ENCODE measurements around the gene PTPRM.

DNA sequence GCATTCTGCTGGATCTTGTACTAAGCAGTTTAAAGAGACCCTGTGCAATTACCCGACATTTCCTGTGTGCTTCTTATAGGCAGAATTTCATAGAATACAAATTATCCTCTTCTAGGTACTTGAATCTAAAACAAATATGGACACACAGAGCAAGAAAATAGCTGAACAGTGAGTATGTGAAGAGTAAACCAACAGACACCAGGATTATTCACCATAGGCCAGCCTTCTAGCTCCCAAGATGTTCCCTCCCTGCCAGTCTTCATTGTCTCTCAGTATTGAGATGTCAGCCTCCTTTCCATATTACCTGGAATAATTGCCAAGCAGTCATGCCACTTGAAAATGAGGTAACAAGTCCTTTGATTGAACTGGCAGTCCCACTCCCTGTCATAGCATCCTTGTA, 187.1 kb downstream of the PTPRM start:
- TF ChIP-seq, protein P1, sequence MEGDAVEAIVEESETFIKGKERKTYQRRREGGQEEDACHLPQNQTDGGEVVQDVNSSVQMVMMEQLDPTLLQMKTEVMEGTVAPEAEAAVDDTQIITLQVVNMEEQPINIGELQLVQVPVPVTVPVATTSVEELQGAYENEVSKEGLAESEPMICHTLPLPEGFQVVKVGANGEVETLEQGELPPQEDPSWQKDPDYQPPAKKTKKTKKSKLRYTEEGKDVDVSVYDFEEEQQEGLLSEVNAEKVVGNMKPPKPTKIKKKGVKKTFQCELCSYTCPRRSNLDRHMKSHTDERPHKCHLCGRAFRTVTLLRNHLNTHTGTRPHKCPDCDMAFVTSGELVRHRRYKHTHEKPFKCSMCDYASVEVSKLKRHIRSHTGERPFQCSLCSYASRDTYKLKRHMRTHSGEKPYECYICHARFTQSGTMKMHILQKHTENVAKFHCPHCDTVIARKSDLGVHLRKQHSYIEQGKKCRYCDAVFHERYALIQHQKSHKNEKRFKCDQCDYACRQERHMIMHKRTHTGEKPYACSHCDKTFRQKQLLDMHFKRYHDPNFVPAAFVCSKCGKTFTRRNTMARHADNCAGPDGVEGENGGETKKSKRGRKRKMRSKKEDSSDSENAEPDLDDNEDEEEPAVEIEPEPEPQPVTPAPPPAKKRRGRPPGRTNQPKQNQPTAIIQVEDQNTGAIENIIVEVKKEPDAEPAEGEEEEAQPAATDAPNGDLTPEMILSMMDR (IDR thresholded peaks at IDR 0.05) = no peak
- TF ChIP-seq POLR2A (IDR thresholded peaks at IDR 0.05) = no peak
